Activated CD4-positive, CD25-positive, alpha-beta regulatory T cell treated with anti-CD3 and anti-CD28 coated beads, Interleukin-2, amount 50 U/mL, for 16 hours (primary cell): ENCODE measurements around the gene PAGR1.
A peak's percentile ranks its signal among the peaks of the same experiment; 100 is the strongest.
"Not testable (repeated sequence)": the region's sequence is repeated elsewhere in the genome, so short reads cannot be mapped to it uniquely, and the experiment has no call there.

Source experiments
- DNase-seq: peaks from one replicate; pipeline ENCODE4 v3.0.0-alpha.2; 2020; ENCODE audit warnings: low read depth, low spot score

PAGR1 gene

DNA sequence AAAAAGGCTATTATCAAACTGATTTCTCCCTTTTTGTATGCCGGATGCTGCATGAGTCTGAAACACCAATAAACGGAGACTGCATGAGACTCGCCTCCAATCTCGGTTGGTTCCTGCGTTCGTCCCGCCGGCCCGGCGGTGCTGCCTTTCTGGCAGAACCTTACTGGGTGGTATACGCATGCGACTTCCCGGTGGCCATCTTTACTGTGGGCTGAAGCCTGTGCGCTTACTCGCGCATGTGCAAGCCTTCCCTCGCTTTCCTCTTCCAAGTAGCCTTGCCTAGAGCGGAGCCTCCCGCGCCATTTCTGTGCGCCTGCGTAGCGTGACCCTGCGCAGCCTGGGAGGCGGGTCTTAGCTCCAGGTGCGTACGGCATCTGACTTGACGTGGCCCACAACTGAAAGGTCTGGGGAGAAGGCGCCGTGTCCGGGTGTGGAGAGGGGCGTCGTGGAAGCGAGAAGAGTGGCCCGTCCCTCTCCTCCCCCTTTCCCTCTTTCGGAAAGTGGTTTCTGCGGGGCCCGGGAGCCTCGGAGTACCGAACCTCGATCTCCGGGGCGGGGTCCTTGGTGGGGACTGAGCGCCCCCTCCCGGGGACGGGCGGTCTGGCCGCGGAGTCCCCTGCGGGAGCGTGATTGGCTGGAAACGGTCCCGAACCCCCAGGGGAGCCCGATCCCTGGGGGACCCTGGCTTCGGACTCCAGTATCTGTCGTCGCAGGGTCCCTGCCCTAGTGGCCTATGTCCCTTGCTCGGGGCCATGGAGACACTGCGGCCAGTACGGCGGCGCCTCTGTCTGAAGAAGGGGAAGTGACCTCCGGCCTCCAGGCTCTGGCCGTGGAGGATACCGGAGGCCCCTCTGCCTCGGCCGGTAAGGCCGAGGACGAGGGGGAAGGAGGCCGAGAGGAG lies at the start of gene PAGR1:
PAGR1 (plus strand) TSS at position 360 of the 901 bp plus-strand sequence; CDS start at position 734, 374 bp downstream.
- DNase-seq: peak; percentile 95

DNA sequence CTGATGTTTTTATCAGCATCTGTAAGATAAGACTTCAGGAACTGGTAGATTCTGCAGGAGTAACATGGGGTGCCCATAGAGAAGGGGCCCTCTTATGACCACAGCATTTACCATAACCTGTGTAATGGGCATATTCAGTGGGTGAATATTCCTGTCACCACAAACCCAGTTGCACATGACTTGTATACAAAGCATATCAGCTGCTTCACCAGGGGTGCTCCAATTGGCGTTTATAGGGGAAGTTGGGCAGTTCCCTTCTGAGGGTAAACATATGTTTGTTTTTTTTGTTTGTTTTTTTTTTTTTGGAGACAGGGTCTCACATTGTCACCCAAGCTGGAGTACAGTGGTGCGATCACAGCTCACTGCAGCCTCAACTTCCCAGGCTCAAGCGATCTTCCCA lies 49.4 kb upstream of the PAGR1 start:
- DNase-seq: no peak

DNA sequence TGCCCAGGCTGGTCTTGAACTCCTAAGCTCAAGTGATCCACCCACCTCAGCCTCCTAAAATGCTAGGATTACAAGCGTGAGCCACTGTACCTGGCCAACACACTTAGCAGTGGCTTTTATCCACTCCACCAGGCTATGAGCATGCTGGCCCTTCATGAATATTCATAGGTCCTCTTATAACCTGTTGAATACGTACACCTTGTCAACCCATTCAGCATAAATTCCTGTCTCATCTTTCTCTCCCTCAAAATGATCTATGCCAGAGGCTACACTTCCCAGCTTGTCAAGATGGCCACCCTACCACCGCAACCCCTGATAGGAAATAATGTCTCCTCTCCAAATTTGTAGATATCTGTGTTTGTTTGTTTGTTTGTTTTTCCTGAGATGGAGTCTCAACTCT lies 48.9 kb upstream of the PAGR1 start:
- DNase-seq: no peak

DNA sequence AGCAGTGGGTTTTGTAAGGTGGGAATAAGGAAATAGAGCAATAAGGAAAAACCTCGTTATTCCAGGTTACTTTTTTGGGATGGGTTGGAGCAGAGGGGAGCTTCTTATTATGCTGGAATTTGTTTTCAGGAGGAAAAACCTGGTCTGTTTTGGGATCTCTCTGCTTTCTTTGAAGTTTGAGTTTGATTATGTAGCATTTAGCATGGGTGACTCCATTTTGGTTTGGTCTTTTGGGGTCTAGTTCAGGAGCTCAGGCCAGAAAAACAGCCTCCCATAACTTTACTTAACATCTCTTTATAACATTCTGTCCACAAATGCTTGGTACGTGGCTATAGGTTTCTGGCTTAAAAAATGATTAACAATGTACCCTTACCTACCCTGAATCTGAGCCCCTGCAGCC lies 46.4 kb upstream of the PAGR1 start:
- no peak for DNase-seq

DNA sequence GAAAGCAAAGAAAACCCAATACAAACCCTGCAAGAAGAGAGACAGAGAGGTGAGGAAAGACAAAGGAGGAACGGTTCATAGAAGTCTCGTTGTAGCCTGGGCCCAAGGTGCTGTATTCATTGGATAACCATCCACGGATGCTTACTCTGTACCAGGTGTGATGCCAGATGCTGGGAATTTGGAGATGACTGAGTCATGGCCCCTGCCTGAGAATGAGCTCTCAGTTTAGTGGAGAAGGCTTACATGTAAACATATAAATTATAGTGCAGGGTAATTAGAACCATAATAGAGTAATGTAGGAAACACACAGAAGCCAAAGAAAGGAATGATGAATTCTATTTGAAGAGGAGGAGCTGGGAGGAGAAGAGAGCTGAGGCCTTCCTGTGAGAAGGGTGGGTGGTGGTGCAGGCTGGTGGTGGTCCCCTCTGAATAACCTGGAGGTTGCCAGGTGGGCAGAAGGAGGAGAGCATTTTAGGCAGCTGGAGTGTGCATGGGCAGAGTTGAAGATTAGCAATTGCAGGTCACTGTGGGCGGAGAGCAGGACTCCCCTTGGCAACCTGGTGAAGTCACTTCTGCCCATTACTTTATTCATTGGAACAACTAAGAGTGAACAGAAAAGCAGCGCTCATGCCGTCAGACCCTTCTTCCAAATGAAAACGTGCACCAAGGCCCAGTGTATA lies 45.6 kb upstream of the PAGR1 start:
- DNase-seq: no peak

DNA sequence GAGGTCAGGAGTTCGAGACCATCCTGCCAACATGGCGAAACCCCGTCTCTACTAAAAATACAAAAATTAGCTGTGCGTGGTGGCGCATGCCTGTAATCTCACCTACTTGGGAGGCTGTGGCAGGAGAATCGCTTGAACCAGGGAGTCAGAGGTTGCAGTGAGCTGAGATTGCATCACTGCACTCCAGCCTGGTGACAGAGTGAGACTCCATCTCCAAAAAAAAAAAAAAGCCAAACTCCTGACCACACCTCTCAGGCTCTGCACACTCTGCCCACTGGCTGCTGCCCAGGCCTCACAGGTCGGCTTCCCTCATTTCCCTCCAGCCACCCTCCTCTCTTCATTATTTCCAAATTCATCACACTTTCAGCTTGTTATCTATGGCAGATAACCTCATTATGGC lies 43.6 kb upstream of the PAGR1 start:
- DNase-seq: not testable (repeated sequence)

DNA sequence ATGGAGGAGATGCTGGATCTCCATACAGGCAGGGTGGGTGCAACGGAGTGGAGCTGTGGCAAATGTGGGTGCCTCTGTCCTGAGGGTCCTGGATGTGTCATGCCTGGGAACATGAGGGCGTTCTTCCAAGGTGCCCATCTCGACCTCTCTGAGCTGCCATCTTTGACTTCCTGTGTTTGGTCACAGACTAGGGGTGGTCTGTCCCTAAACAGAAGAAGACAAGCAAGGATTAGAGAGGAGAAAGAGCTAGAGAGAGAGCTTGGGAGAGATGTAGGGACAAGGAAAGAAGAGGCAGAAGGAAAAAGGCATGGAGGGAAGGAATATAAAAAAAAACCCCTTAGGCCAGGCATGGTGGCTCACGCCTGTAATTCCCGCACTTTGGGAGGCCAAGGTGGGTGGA lies 41.2 kb upstream of the PAGR1 start:
- DNase-seq: no peak

DNA sequence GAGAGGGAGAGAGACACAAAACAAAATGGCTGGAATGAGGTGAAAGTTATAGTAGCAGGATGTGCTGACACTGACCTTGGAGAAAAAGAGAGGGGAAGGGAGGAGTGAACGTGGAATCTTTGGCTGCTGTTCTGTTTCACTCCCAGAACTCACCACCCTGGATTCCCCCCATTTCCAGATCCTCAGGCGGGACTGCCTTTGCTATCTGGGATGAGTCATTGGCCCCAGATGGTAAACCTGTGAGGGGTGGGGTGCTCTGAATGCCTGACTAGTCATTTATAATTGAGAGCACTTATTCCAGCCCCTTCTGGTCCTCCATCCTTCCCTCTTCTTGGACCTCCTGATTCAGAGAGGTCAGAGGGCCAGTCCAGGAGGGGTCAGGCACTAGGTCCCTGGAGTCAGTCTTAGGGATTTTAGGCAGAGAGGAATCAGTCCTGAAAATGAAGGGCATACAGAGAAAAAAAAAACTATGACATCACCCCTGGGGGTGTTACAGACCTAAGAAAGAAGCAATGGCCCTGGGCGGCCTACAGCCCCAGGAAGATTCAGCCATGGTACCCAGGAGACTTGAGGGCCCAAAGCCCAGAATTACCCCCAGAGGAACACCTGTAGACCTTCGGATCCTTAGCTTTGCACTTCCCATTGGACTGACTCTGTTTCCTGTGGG lies 40.1 kb upstream of the PAGR1 start:
- DNase-seq: no peak

DNA sequence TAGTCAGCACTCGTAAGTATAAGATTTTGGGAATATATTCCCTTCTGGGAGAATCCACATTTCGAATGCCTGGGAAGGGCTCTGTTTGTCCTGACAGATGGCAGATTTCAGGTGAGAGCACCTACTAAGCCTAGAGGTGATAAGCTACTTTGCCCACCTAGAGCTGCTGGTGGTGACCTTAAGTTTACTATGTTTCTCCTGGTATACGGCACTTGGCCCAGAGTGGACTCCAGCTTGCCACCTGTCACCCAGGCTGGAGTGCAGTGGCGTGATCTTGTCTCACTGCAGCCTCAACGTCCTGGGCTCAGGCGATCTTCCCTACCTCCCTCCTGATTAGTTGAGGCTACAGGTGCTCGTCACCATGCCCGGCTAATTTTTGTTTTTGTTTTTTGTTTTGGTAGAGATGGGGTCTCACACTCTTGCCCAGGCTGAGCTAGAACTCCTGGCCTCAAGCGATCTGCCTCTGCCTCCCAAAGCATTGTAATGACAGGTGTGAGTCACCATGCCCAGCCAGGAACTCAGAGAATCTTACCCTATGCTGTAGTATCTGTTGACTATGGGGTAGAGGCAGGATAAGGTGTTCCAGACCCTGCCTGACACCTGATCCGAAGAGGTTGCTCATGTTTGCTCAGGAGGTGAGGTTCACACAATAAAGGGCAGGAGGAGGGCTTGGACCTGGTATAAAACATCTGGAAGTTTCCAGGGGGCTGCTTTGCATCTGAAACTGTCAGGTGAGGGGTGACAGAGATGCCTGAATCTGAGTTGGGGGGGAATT lies 38.2 kb upstream of the PAGR1 start, which contains the start of gene ZG16:
ZG16 (plus strand) TSS at position 681 of the 775 bp plus-strand sequence. CDS start 1,011 bp downstream, outside the sequence.
- no peak for DNase-seq

DNA sequence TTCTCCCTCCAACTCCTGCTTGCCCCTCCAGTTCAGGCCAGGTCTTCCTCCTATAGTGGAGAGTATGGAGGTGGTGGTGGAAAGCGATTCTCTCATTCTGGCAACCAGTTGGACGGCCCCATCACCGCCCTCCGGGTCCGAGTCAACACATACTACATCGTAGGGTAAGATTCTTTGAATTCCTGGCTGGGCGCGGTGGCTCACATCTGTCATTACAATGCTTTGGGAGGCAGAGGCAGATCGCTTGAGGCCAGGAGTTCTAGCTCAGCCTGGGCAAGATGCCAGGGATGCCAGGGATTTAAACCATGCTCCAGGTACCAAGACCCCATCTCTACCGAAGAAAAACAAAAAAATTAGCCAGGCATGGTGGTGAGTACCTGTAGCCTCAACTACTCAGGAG lies 36.5 kb upstream of the PAGR1 start:
- DNase-seq: no peak

DNA sequence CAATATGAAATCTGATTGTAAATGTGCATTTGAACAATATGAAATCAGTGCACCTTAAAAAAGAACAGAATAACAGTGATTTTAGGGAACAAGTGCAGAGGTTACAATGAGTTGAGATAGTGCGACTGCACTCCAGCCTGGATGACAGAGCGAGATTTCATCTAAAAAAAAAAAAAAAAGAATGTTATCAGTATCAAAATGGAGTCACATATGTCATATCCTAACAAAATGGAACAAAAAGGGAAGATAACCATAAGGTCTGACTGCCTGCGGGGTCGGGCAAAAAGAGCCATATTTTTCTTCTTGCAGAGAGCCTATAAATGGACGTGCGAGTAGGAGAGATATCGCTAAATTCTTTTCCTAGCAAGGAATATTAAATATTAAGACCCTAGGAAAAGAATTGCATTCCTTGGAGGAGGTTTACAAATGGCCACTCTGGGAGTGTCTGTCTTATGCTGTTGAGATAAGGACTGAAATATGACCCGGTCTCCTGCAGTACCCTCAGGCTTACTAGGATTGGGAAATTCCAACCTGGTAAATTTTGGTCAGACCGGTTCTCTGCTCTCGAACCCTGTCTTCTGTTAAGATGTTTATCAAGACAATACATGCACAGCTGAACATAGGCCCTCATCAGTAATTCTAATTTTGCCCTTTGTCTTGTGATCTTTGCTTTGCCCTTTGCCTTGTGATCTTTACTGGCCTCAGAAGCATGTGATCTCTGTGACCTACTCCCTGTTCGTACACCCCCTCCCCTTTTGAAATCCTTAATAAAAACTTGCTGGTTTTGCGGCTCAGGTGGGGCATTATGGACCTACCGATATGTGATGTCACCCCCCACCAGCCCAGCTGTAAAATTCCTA lies 32.6 kb upstream of the PAGR1 start:
- not testable (repeated sequence) for DNase-seq

DNA sequence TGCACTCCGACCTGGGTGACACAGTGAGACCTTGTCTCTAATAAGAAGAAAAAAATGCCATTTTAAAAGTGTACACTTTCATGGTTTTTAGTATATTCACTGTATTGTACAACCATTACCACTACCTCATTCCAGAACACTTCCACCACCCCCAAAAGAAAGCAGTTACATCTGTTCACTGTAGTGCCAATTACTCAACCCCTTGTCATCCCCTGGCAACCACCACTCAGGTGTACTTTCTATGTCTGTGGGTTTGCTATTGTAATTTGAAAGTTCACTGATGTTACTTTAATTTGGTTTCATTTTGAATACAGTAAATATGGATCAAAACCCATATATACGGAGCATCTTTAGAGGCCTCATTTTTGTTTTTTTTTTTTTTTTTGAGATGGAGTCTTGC lies 31.8 kb upstream of the PAGR1 start:
- no peak for DNase-seq

DNA sequence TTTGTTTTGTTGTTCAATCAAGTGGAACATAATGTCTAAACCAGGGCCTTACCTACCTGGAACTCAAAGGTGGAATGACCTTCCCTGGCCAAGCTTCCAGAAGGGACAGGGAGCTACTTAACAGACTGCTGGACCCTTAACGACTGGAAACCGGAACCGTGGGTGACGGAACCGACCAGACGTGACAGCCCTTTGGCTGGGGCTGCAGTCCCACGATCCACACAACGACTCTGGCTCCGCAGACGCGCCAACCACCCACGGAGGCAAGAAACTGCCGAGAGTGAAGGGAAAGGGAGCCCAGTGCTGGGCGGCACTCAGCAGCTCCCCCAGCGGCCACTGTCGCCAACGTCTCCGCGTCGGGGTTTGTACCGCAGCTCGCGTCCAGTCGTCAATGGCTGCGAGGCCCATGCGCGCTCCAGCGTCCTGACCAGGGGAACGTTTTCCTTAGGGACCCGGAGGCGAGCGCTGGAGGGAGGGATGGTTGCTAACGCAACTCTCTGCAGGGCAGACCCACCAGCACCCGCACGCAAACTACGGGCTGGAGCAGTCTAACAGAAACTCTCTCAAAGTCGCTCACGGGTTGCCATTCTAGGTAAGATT lies 31.0 kb upstream of the PAGR1 start:
- no peak for DNase-seq

DNA sequence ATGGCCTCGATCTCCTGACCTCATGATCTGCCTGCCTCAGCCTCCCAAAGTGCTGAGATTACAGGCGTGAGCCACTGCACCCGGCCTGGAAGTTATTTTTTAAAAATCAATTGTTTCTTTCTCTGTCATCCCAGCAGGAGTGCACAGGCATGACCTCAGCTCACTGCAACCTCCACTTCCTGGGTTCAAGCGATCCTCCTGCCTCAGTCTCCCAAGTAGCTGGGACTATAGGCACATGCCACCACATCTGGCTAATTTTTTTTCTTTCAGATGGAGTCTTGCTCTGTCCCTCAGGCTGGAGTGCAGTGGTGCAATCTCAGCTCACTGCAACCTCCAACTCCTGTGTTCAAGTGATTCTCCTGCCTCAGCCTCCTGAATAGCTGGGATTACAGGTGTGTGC lies 28.8 kb upstream of the PAGR1 start:
- DNase-seq: not testable (repeated sequence)

DNA sequence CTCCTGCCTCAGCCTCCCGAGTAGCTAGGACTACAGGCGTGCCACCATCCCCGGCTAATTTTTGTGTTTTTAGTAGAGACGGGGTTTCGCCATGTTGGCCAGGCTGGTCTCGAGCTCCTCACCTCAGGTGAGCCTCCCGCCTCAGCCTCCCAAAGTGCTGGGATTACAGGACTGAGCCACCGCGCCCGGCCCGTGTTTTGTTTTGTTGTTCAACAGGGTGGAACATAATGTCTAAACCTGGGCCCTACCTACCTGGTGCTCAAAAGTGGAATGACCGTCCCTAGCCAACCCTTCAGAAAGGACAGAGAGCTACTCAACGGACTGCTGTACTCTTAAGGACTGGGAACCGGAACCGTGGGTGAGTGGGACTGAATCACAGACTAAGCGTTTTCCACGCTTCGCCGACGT lies 26.2 kb upstream of the PAGR1 start:
- DNase-seq: no peak

DNA sequence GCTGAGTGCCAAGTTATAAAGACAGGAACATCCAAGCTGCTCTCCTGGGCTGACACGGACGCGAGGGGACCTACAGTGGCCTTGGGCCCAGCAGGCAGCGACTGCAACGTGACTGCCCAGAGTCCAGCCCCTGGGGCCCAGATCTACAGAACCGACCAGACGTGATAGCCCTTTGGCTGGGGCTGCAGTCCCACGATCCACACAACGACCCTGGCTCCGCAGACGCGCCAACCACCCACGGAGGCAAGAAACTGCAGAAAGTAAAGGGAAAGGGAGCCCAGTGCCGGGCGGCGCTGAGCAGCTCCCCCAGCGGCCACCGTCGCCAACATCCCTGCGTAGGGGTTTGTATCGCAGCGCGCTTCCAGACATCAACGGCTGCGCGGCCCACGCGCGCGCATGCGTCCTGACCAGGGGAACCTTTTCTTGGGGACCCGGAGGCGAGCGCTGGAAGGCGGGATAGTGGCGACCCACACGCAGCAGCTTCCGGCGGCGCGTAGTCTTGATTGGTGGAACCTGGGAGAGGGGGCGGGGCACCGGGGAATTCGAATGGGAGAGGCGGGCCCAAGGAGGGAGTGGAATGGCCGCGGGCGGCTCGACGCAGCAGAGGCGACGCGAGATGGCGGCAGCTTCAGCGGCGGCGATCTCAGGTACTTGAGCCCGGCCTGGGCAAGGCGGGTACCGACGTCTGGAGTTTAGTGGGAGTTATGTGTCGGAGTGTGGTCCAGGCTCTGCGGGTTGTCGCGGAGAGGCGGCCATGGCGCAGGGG lies 25.6 kb upstream of the PAGR1 start, which contains the start of gene KIF22:
KIF22 (plus strand) TSS at position 569 of the 766 bp plus-strand sequence; CDS start at position 578, 9 bp downstream.
- DNase-seq: peak; percentile 100

DNA sequence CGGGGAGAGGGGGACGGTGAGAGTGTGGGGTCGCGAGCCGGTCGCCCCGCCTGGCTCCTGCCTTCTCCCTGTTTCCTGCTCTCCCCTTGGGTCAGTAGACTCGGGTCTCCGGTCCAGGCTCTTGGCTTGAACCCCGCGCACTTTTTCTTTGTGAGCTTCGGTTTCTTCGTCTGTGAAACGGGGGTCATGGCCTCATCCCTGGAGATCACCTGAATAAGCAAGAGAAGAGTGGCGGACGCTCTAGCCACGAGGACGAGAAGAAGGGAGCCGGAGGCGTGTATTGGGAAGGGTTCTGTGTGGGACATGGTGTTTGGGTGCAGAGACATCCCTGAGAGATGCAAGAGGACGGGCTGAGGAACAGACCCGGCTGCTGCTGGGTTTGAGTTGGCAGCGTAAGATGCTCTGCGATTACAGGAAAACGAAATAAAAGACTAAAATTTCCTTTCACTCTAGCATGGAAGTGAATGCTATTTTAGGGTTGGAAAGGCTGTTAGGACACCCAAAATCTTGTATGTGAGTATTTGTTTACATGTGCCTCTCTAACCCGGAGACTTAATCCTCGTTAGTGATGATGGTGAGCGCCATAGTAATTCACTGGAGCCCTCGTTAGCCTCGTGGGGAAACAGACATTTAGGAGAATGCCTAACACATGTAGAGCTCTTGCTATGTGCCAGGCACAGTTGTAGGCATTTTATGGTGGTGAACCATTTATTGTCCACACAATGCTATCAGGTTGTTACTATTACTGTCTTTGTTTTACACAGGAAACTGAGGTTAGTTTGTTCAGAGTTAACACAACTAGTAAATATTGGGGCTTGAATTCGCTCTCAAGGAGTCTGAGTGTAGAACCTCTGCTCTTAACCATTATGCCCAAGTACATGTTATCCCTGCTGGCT lies 24.8 kb upstream of the PAGR1 start:
- no peak for DNase-seq
